ENCODE results near the gene BABAM1. TPM values are rescaled to one million over a fixed set of nuclear protein-coding genes. Genes with fewer than 3 reads are reported as not detected.

BABAM1 gene
- total and polyA plus RNA-seq, 9 of the 15 experiments (the other 6 are each of a cell fraction or from before 2014, with no cell fraction given), result 14.7 to 160 (median 113) TPM

DNA sequence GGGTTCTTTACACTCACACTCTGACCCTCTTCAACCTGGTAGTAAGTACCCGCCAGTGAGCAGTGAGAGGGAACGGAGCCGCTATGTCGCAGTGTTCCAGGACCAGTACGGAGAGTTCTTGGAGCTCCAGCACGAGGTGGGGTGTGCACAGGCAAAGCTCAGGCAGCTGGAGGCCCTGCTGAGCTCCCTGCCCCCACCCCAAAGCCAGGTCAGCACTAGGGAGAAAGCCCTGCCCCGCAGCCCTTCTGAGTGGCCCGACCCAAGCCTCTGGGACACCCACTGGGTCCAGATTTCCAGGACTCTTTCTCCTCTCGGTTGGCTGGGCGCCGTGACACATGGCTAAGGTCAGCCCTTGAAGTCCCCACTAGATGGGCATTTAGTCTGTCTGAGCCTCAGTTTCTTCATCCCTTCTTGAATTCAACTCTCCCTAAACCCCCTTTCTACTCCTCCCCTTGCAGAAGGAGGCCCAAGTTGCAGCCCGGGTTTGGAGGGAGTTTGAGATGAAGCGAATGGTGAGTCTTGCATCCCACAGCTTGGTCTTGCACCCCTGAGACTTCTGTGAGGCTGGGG lies 39.4 kb upstream of the BABAM1 start (continued):
- TF ChIP-seq, protein P1, sequence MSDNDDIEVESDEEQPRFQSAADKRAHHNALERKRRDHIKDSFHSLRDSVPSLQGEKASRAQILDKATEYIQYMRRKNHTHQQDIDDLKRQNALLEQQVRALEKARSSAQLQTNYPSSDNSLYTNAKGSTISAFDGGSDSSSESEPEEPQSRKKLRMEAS (CRISPR knock-in tag; IDR thresholded peaks at IDR 0.05), result peak; percentile 57; the same call in 1 of the 2 replicates
- TF ChIP-seq KDM4B (IDR thresholded peaks at IDR 0.05; ENCODE audit: borderline replicate concordance in 2 of 2, low read depth in 1 of 2) (no peak), L3MBTL2 (IDR thresholded peaks at IDR 0.05) (peak; percentile 26; the same call in 1 of the 2 replicates), NONO (IDR thresholded peaks at IDR 0.05; ENCODE audit: low read depth in 2 of 2, low read length in 1 of 2) (no peak), ARID2 (IDR thresholded peaks at IDR 0.05) (no peak), SMARCA4 (IDR thresholded peaks at IDR 0.05) (no peak), MCM2 (IDR thresholded peaks at IDR 0.05; ENCODE audit: low read depth) (no peak), ZNF561 (CRISPR knock-in tag; conservative IDR thresholded peaks at IDR 0.05) (no peak), ZNF12 (CRISPR knock-in tag; IDR thresholded peaks at IDR 0.05) (no peak), PHF21A (IDR thresholded peaks at IDR 0.05; ENCODE audit: borderline replicate concordance, low read depth) (0 out of 2 replicates have a peak, but pooled peaks have one; percentile 14)
- TF ChIP-seq, protein P2, sequence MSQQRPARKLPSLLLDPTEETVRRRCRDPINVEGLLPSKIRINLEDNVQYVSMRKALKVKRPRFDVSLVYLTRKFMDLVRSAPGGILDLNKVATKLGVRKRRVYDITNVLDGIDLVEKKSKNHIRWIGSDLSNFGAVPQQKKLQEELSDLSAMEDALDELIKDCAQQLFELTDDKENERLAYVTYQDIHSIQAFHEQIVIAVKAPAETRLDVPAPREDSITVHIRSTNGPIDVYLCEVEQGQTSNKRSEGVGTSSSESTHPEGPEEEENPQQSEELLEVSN (IDR thresholded peaks at IDR 0.05; ENCODE audit: borderline replicate concordance in 1 of 2, extremely low read depth in 1 of 2, insufficient read depth in 1 of 2, insufficient read length in 1 of 2, low read depth in 1 of 2, low read length in 1 of 2, poor library complexity in 1 of 2, severe bottlenecking in 1 of 2), result peak; percentile 39 to 66

Measured in K562 (cell line).